Breast epithelium (tissue), 3 donors: ENCODE measurements around the gene COMT.

ENCODE experiments used
- POLR2A ChIP-seq: fragments of 450-650 bp; IDR thresholded peaks from one replicate; pipeline ENCODE4 v1.6.1; 2016; ENCODE audit warnings: antibody characterized with exemption, mild to moderate bottlenecking, moderate library complexity
- POLR2AphosphoS5 ChIP-seq, 3 donors: sonication (generic); formaldehyde crosslinking; IDR thresholded peaks; one replicate each; pipeline ENCODE4 v1.6.1; 2017; ENCODE audit warnings: antibody characterized with exemption in 3 of 3
- TF ChIP-seq, protein P1 (sequence below), 3 donors: fragments of 450-650 bp; IDR thresholded peaks; one replicate each; pipeline ENCODE4 v1.5.1; 2016 to 2017; ENCODE audit warnings: antibody characterized with exemption in 3 of 3, mild to moderate bottlenecking in 3 of 3, moderate library complexity in 3 of 3

DNA sequence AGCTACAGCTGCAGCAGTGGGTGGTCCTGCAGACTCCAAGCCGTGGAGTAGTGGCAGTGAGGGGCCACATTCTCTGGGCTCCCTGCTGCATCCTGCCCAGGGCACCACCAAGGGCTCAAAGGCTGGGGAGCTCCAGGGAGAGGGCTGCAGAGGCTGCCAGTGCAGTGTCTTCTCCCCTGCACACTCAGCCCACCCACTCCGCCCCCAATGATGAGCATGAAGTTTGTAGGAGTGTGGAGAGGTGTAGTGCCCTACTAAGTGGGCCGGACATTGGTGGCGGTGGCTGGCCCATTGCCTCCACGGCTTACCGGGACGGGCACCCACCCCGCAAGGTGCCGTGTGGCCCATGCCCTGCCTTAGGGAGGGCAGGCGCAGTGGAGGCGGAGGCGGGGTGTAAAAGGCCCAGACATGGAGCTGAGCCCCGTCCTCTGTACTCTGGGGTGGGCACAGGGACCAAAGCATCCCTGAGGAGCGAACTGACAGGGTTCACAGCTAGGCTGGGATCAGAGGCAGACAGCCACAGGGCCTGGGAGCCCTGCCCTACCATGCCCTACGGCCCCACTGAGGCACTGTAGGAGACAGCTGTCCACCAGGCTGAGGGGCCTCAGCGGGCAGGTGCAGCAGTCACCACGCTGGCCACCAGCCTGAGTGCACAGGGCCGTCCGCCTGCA lies 56.1 kb downstream of the COMT start:
- no peak for TF ChIP-seq POLR2A
- no peak for TF ChIP-seq POLR2AphosphoS5 (IDR thresholded peaks at IDR 0.05)
- TF ChIP-seq, protein P1, sequence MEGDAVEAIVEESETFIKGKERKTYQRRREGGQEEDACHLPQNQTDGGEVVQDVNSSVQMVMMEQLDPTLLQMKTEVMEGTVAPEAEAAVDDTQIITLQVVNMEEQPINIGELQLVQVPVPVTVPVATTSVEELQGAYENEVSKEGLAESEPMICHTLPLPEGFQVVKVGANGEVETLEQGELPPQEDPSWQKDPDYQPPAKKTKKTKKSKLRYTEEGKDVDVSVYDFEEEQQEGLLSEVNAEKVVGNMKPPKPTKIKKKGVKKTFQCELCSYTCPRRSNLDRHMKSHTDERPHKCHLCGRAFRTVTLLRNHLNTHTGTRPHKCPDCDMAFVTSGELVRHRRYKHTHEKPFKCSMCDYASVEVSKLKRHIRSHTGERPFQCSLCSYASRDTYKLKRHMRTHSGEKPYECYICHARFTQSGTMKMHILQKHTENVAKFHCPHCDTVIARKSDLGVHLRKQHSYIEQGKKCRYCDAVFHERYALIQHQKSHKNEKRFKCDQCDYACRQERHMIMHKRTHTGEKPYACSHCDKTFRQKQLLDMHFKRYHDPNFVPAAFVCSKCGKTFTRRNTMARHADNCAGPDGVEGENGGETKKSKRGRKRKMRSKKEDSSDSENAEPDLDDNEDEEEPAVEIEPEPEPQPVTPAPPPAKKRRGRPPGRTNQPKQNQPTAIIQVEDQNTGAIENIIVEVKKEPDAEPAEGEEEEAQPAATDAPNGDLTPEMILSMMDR (IDR thresholded peaks at IDR 0.05): no peak
